HEK293T (cell line): ENCODE measurements around the gene C18orf63.

ENCODE experiments used
- CTCF ChIA-PET: fragments of 350-600 bp; formaldehyde crosslinking; extraction: SDS; loops from one replicate; lab custom pipeline; 2021; ENCODE audit warnings: antibody characterized with exemption, inconsistent platforms; lab: Yijun Ruan, JAX
- POLR2A ChIA-PET: fragments of 350-600 bp; formaldehyde crosslinking; extraction: SDS; loops from one replicate; lab custom pipeline; 2020; ENCODE audit warnings: antibody characterized with exemption, inconsistent platforms; lab: Yijun Ruan, JAX
- DNase-seq: peaks from one replicate; pipeline ENCODE4 v3.0.0; 2012; ENCODE audit warnings: mixed read lengths; ENCODE audit errors: extremely low spot score
- ARNT ChIP-seq: fragments of 450-650 bp; IDR thresholded peaks from 2 replicates; pipeline ENCODE4 v1.6.1; 2017; ENCODE audit warnings: mild to moderate bottlenecking
- BHLHE40 ChIP-seq: fragments of 450-650 bp; IDR thresholded peaks from 2 replicates; pipeline ENCODE4 v1.6.1; 2016; ENCODE audit warnings: mild to moderate bottlenecking, moderate library complexity, borderline replicate concordance
- CTBP1 ChIP-seq: fragments of 450-650 bp; IDR thresholded peaks from 2 replicates; pipeline ENCODE4 v1.6.1; 2016; ENCODE audit warnings: borderline replicate concordance
- ELF4 ChIP-seq: fragments of 450-650 bp; IDR thresholded peaks from 2 replicates; pipeline ENCODE4 v1.6.1; 2017; ENCODE audit warnings: antibody characterized with exemption
- FOXA1 ChIP-seq: fragments of 450-650 bp; IDR thresholded peaks from 2 replicates; pipeline ENCODE4 v1.6.1; 2016; ENCODE audit warnings: mild to moderate bottlenecking
- FOXK2 ChIP-seq: fragments of 450-650 bp; IDR thresholded peaks from 2 replicates; pipeline ENCODE4 v1.6.1; 2016; ENCODE audit warnings: mild to moderate bottlenecking
- FOXM1 ChIP-seq: fragments of 450-650 bp; IDR thresholded peaks from 2 replicates; pipeline ENCODE4 v1.6.1; 2017; ENCODE audit warnings: mild to moderate bottlenecking, borderline replicate concordance
- HDGF ChIP-seq: fragments of 450-650 bp; IDR thresholded peaks from 2 replicates; pipeline ENCODE4 v1.6.1; 2017; ENCODE audit warnings: antibody characterized with exemption, borderline replicate concordance
- L3MBTL2 ChIP-seq: fragments of 450-650 bp; conservative IDR thresholded peaks from 2 replicates; pipeline ENCODE4 v1.6.1; 2016; ENCODE audit warnings: mild to moderate bottlenecking
- LEF1 ChIP-seq: fragments of 450-650 bp; IDR thresholded peaks from 2 replicates; pipeline ENCODE4 v1.6.1; 2017; ENCODE audit warnings: mild to moderate bottlenecking, borderline replicate concordance
- NFRKB ChIP-seq: fragments of 450-650 bp; IDR thresholded peaks from 2 replicates; pipeline ENCODE4 v1.6.1; 2016; ENCODE audit warnings: mild to moderate bottlenecking, moderate library complexity
- PKNOX1 ChIP-seq: fragments of 450-650 bp; IDR thresholded peaks from 2 replicates; pipeline ENCODE4 v1.6.1; 2016
- SP1 ChIP-seq: fragments of 450-650 bp; IDR thresholded peaks from 2 replicates; pipeline ENCODE4 v1.6.1; 2017
- SUZ12 ChIP-seq: fragments of 450-650 bp; IDR thresholded peaks from 2 replicates; pipeline ENCODE4 v1.6.1; 2016; ENCODE audit warnings: mild to moderate bottlenecking
- TARDBP ChIP-seq: fragments of 450-650 bp; IDR thresholded peaks from 2 replicates; pipeline ENCODE4 v1.6.1; 2016
- ZNF384 ChIP-seq: fragments of 450-650 bp; IDR thresholded peaks from 2 replicates; pipeline ENCODE4 v1.6.1; 2016

Gene C18orf63

GRCh38 chr18:74303306-74303705 is 12.3 kb upstream of the C18orf63 start:
- no peak for DNase-seq
- ChIA-PET CTCF (no interaction called here), POLR2A (no interaction called here)
- TF ChIP-seq ARNT: no peak
- no peak for TF ChIP-seq TARDBP
- no peak for TF ChIP-seq LEF1
- TF ChIP-seq FOXM1: no peak

- CTCF ChIA-PET: no interaction called here
- no peak for DNase-seq
- TF ChIP-seq FOXA1: no peak
- TF ChIP-seq TARDBP: no peak
- TF ChIP-seq BHLHE40: no peak
- TF ChIP-seq PKNOX1: no peak
- no peak for TF ChIP-seq LEF1
- no peak for TF ChIP-seq SP1
- no peak for TF ChIP-seq NFRKB
- TF ChIP-seq HDGF: no peak
- TF ChIP-seq ZNF384: no peak
- no peak for TF ChIP-seq ELF4
- TF ChIP-seq L3MBTL2: no peak
- TF ChIP-seq CTBP1: no peak
- TF ChIP-seq FOXM1: no peak
- TF ChIP-seq FOXK2: no peak
- POLR2A ChIA-PET: no interaction called here
These were observed 11.7 kb upstream of the C18orf63 start for GRCh38 chr18:74303936-74304335.

DNA sequence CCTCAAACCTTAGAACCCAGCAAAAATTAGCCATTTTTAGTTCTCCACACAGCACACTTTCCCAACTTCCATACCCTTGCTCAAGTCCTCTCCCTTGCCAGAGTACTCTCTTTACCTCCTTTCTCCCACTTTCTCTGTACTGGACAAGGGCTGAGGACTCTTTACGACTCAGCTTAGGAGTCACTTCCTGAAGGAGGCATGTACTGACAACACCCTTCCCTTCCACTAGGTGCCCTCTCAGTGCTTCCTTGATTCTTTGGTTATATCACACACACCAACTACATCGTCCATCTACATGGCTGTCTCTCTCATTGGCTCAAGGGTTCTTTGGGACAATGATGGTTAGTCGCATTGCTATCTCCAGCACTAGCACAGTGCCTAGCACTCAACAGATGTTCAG is 5.2 kb upstream of the C18orf63 start:
- no peak for TF ChIP-seq BHLHE40
- no peak for TF ChIP-seq HDGF
- no peak for TF ChIP-seq L3MBTL2
- no peak for TF ChIP-seq PKNOX1
- no peak for TF ChIP-seq ARNT
- TF ChIP-seq ZNF384: no peak
- TF ChIP-seq NFRKB: no peak
- TF ChIP-seq FOXK2: no peak
- TF ChIP-seq FOXA1: no peak
- TF ChIP-seq CTBP1: no peak
- TF ChIP-seq FOXM1: no peak
- TF ChIP-seq SUZ12: no peak
- TF ChIP-seq SP1: no peak
- no peak for TF ChIP-seq TARDBP
- POLR2A ChIA-PET: no interaction called here
- peak; percentile 8 for DNase-seq
- CTCF ChIA-PET: interaction anchor here (1.2 kb wide), 1 partner anchor 32 kb away, joined by 3 read pairs; no protein-coding TSS in a partner anchor

- POLR2A ChIA-PET: no interaction called here
- DNase-seq: no peak
- TF ChIP-seq NFRKB: no peak
- no peak for TF ChIP-seq FOXA1
- TF ChIP-seq ELF4: no peak
- no peak for TF ChIP-seq ZNF384
- no peak for TF ChIP-seq SUZ12
- TF ChIP-seq CTBP1: no peak
- no peak for TF ChIP-seq PKNOX1
- TF ChIP-seq ARNT: no peak
- no peak for TF ChIP-seq FOXM1
- no peak for TF ChIP-seq HDGF
- TF ChIP-seq L3MBTL2: no peak
- no peak for TF ChIP-seq SP1
- TF ChIP-seq FOXK2: no peak
- CTCF ChIA-PET: interaction anchor here (1.2 kb wide), 1 partner anchor 31 kb away, joined by 3 read pairs; no protein-coding TSS in a partner anchor
These were observed 4.6 kb upstream of the C18orf63 start for GRCh38 chr18:74311000-74311399.

GRCh38 chr18:74314759-74315463 is 728 bp upstream of the C18orf63 start:
- no peak for DNase-seq
- TF ChIP-seq HDGF: no peak
- no peak for TF ChIP-seq FOXM1
- POLR2A ChIA-PET: no interaction called here
- CTCF ChIA-PET: no interaction called here

GRCh38 chr18:74316257-74317170 is 875 bp downstream of the C18orf63 start:
- ChIA-PET CTCF (no interaction called here), POLR2A (no interaction called here)
- TF ChIP-seq SP1: no peak
- DNase-seq: no peak
